ENCODE measurements around the gene NFKB1.

NFKB1 gene

DNA sequence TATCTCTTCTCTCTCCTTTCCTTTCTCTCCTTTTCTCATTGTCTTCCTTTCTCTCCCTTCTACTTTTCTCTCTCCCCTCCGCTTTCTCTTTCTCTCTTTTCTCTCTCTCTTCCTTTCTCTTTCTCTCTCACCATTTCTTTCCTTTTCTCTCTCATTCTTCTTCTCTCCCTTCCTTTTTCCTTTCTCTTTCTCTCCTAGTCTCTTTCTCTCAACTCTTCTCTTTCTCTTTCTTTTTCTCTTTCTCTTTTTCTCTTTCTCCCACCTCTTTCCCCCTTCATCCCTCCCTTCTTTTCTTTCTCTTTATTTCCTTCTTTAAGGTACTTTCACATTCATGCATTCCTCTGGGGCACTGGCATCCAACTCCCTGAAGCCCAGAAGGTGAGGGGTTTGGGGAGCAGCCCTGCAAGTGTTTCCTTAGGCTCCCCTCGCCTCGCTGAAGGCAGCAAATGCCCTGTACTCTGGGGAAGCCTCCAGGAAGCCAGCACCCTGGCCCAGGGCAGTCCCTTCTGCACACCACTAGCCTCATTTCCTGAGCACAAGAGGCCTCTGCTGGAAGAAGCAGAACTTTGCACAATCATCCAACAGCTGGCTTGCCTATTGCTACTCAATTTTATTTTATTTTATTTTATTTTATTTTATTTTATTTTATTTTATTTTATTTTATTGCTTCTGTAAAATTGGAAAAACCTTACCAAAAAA is 124.2 kb downstream of the NFKB1 start:
- DNase-seq (ENCODE audit: low read depth in 2 of 2): peak in 1 of 2 donors; percentile 22

DNA sequence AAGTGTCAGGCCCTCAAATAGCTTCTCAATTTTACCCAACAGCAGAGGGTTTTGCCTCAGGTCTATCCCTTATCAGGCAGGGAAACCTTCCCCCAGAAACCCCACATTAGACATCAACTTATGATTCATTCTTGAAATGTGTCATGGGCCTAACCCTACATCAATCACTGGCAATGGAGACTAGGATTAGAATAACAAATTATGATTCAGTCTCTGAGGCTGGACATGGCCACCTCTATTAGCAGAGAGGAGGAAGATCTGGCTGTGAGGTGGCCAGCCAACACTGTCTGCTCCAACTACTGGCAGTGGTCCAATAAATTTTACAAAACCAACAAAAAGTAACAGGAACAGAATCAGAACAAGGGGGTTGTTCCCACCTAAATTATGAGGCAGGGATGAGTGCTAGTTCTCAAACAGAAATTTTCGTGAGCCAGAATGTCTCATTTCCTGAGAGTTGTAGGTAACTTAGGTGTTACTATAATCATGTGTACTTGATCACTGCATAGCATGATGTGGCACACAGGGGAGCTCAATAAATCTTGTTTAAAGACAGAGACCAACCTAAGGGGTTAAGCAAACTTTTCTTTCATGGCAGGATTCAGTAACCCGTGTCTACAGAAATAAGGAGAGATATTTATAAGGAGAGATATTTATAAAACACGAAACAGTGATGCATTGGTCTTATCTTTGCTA is 126.8 kb downstream of the NFKB1 start:
- no peak for DNase-seq (ENCODE audit: low read depth in 2 of 2)

DNA sequence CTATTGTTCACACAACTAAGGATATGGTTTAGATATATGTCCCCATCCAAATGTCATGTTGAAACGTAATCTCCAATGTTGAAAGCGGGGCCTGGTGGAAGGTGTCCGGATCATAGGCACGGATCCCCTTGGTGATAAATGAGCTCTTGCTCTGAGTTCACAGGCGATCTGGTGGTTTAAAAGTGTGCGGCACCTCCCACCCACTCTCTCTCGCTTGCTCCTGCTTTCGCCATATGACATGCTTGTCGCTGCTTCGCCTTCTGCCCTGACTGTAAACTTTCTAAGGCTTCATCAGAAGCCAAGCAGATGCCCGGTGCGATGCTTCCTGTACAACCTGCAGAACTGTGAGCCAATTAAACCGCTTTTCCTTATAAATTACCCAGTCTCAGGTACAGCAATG is 128.5 kb downstream of the NFKB1 start:
- DNase-seq (ENCODE audit: low read depth in 2 of 2): no peak

GRCh38 chr4:102631616-102632015 is 130.5 kb downstream of the NFKB1 start:
- DNase-seq (ENCODE audit: low read depth in 2 of 2): no peak

DNA sequence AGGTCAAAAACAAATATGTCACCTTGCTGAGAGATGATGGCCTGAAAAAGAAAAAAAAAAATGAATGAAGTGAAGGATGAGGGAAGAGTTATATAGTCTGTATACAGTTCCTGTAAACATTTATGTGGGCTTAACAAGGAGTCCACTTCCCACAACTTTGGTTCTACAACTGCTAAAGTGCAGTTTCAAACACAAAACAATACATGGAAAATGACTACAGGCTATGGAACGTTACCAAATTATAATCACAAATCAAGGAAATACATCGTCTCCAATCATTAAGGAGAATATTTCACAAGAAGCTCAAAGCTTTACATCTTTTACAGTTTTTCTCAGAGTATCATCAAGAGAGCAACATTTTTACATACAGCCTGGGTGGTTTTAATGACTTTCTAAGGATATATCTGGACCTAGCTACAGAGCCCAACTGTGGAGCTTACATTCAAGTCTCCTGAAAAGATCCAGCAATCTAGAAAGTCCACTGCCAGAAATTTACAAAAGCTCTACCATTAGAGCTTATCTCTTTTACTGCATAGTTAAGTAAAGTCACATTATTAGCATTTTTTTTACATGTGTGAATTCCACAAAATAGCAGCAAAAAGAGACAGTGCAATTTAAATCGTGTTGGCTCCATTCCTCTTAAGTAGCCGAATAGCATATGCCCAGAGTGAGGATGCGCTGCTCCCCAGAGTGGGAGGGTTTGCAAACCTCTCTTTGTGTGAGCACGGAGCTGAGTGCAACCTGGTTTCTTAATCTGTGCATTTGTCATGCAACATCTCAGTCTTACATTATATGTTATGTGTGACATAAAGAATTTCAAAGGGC is 131.3 kb downstream of the NFKB1 start:
- DNase-seq (ENCODE audit: low read depth in 2 of 2): no peak

- no peak for DNase-seq (ENCODE audit: low read depth in 2 of 2)
Observed at GRCh38 chr4:102633100-102633499, 131.9 kb downstream of the NFKB1 start.

- DNase-seq (ENCODE audit: low read depth in 2 of 2): no peak
Observed at GRCh38 chr4:102637391-102637790, 136.2 kb downstream of the NFKB1 start.

DNA sequence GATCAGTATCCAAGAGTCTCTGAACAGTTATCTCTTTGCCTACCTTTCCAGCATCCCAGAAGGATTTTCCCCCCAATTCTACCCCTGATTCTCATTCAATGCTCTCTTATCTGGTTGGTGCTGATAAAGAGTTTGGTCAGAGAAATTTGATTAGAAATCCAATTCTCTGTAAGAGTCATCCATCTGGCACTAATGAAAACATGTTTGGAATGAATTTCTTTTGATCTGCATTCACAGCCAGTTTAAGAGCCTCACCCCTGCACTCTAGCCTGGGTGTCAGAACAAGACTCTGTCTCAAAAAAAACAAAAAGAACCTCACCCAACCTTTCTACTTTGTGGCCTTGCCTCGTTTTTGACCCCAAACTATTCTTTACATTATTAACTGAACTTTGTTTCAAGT is 137.5 kb downstream of the NFKB1 start:
- no peak for DNase-seq (ENCODE audit: low read depth in 2 of 2)

GRCh38 chr4:102639598-102639997 is 138.4 kb downstream of the NFKB1 start:
- no peak for DNase-seq (ENCODE audit: low read depth in 2 of 2)

- DNase-seq (ENCODE audit: low read depth in 2 of 2): no peak
Observed at GRCh38 chr4:102640669-102641068, 139.5 kb downstream of the NFKB1 start.

- no peak for DNase-seq (ENCODE audit: low read depth in 2 of 2)
Observed at GRCh38 chr4:102641793-102642192, 140.6 kb downstream of the NFKB1 start.

GRCh38 chr4:102642631-102643298 is 141.6 kb downstream of the NFKB1 start:
- no peak for DNase-seq (ENCODE audit: low read depth in 2 of 2)

- no peak for DNase-seq (ENCODE audit: low read depth in 2 of 2)
Observed at GRCh38 chr4:102647117-102647516, 146.0 kb downstream of the NFKB1 start.

DNA sequence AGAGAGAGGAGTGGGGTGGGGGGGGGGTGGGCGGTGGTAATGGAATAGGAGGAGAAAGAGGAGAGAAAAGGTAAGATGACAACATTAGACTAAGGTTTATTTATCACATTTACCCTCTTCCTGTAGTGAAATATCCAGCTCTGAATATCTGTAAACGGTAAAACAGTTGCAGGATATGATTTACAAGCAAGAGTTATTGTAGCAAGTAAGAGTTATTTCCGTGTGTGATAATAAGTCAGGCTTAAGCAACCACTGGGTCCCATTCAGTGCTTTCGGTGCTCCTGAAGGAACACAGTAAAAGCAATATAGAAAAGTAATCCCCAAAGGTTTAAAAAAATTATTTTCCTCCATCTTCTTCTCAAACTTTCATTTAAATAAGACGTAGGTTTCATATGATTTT is 156.0 kb downstream of the NFKB1 start:
- DNase-seq (ENCODE audit: low read depth in 2 of 2): no peak

DNA sequence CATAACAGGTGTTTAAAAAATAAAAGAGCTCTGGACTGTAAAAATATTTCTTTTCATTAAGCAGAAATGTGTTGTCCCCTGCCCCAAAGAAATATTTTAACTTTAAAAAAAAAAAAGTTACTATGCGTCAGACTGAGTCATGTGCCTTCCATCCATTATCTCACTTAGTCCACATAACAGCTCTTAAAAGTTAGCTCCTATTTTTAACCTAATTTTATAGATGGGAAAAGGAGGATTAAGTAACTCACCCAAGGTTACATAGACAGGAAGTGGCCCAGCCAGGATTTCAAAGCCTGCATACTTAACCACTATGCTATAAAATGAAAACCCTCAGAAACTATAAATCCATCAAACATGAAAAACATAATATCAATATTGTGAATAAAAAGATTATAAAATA is 161.9 kb downstream of the NFKB1 start:
- DNase-seq (ENCODE audit: low read depth in 2 of 2): no peak

- DNase-seq (ENCODE audit: low read depth in 2 of 2): no peak
Observed at GRCh38 chr4:102665527-102665926, 164.4 kb downstream of the NFKB1 start.

All from stimulated activated CD8-positive, alpha-beta memory T cell treated with anti-CD3 and anti-CD28 coated beads, Interleukin-7, amount 100 ng/mL, for 1 hour (primary cell).